HuH-7 (cell line): ENCODE data around the gene ELMO1.

ENCODE experiments used
- DNase-seq: peaks from one replicate; pipeline ENCODE4 v3.0.0; 2011; ENCODE audit warnings: low spot score

The ELMO1 gene

GRCh38 chr7:37310327-37311080, 138.2 kb downstream of the ELMO1 start:
- no peak for DNase-seq

GRCh38 chr7:37309493-37309892, 139.2 kb downstream of the ELMO1 start:
- no peak for DNase-seq

GRCh38 chr7:37304921-37305320, 143.7 kb downstream of the ELMO1 start:
- DNase-seq = no peak

GRCh38 chr7:37297546-37297945, 151.1 kb downstream of the ELMO1 start:
- no peak for DNase-seq

- no peak for DNase-seq
Measured at GRCh38 chr7:37295401-37295800, 153.3 kb downstream of the ELMO1 start.

- no peak for DNase-seq
Measured at GRCh38 chr7:37290731-37291130, 157.9 kb downstream of the ELMO1 start.

GRCh38 chr7:37289781-37290180, 158.9 kb downstream of the ELMO1 start:
- DNase-seq = no peak

- no peak for DNase-seq
Measured at GRCh38 chr7:37289367-37289766, 159.3 kb downstream of the ELMO1 start.

GRCh38 chr7:37287131-37287855, 161.4 kb downstream of the ELMO1 start:
- no peak for DNase-seq

- no peak for DNase-seq
Measured at GRCh38 chr7:37286454-37286832, 162.2 kb downstream of the ELMO1 start.

GRCh38 chr7:37285706-37286453, 162.8 kb downstream of the ELMO1 start:
- DNase-seq = no peak

- peak; percentile 81 for DNase-seq
Measured at GRCh38 chr7:37284805-37285231, 163.8 kb downstream of the ELMO1 start.

GRCh38 chr7:37284285-37284684, 164.4 kb downstream of the ELMO1 start:
- DNase-seq = no peak

- DNase-seq = no peak
Measured at GRCh38 chr7:37283716-37284115, 164.9 kb downstream of the ELMO1 start.

- DNase-seq = no peak
Measured at GRCh38 chr7:37282927-37283326, 165.7 kb downstream of the ELMO1 start.

GRCh38 chr7:37282093-37282444, 166.6 kb downstream of the ELMO1 start:
- no peak for DNase-seq

- no peak for DNase-seq
Measured at GRCh38 chr7:37281368-37282092, 167.1 kb downstream of the ELMO1 start.

GRCh38 chr7:37277513-37277912, 171.2 kb downstream of the ELMO1 start:
- DNase-seq = no peak

- DNase-seq = no peak
Measured at GRCh38 chr7:37275078-37275710, 173.5 kb downstream of the ELMO1 start.

GRCh38 chr7:37273891-37274290, 174.8 kb downstream of the ELMO1 start:
- DNase-seq = no peak

GRCh38 chr7:37269711-37270508, 178.8 kb downstream of the ELMO1 start:
- DNase-seq = no peak
